Effector memory CD8-positive, alpha-beta T cell (primary cell): ENCODE data around the gene PTPRD.

Experiments used
- ATAC-seq: fragments of 150-1000 bp; cut with Tn5 transposase; replicated peaks from 2 replicates; pipeline ENCODE4 v1.10.0; 2021; ENCODE audit warnings: mild to moderate bottlenecking, moderate library complexity
- DNase-seq, 3 experiments: peaks; one replicate each; pipeline ENCODE4 v3.0.0; 2021
- H3K27ac Mint-ChIP-seq, 2 donors: one replicate each; pipeline ENCODE4 v1.8.0; 2022; ENCODE audit warnings: mild to moderate bottlenecking in 2 of 2, mixed read lengths in 2 of 2, moderate library complexity in 2 of 2
- H3K27me3 Mint-ChIP-seq, 2 donors: one replicate each; pipeline ENCODE4 v1.8.0; 2022; ENCODE audit warnings: mixed read lengths in 2 of 2
- H3K36me3 Mint-ChIP-seq: one replicate; pipeline ENCODE4 v1.8.0; 2022; ENCODE audit warnings: mild to moderate bottlenecking, moderate library complexity, mixed read lengths; ENCODE audit not compliant: insufficient read depth
- H3K4me1 Mint-ChIP-seq, 2 donors: one replicate each; pipeline ENCODE4 v1.8.0; 2022; ENCODE audit warnings: low read depth in 2 of 2, mixed read lengths in 2 of 2
- H3K4me3 Mint-ChIP-seq, 2 donors: one replicate each; pipeline ENCODE4 v1.8.0; 2022; ENCODE audit warnings: mild to moderate bottlenecking in 2 of 2, mixed read lengths in 2 of 2, moderate library complexity in 2 of 2
- H3K9me3 Mint-ChIP-seq, 2 donors: one replicate each; pipeline ENCODE4 v1.8.0; 2022; ENCODE audit warnings: mixed read lengths in 2 of 2

The PTPRD gene

DNA sequence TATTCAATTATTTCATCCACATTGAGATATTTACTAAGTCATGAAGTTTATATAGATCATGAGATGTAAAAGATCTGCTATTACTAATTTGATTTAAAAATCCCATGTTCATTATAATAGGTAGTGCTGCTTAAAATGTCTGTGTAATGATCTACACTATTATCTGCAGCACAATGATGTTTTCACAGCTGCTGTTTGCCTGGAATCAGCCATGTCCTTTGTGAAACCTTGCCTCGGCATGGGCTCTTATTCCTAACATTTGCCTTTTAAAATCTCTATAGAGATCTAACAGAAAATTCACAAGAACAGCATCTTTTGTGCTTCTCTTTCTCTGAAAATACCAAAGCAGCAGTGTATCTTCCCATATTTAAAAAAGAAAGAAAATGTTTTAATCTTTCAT lies 444.6 kb downstream of the PTPRD start:
- Mint-ChIP-seq H3K9me3 (peaks cover 0 to 3% of the 10 kb centered on the region in 2 donors), H3K4me3 (no peak overlapping the region), H3K27me3 (no peaks in the 10 kb centered on the region), H3K36me3 (peaks cover 3% of the 10 kb centered on the region), H3K4me1 (no peaks in the 10 kb centered on the region), H3K27ac (no peak overlapping the region)
- DNase-seq, result no peak
- no peak for ATAC-seq

DNA sequence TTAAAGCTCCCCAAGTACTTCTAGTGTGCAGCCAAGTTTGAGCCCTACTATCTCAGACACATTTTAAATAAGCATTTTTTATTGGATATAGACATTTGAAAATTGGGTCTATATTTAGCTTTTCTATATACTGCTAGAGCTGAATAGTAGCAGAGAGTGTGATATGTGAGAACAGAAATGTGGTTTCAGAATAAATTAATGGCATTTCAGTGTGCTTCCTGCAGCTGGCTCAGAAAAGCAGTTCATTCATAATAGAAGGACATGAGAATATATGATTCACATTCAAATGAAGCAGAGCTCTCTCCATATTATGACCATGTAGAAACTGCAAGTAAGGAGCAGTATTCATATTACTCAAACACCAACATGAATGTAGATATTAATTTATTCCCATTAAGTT lies 464.0 kb downstream of the PTPRD start:
- Mint-ChIP-seq H3K36me3 (no peaks in the 10 kb centered on the region), H3K4me3 (no peak overlapping the region), H3K27me3 (no peaks in the 10 kb centered on the region), H3K27ac (no peak overlapping the region), H3K4me1 (no peaks in the 10 kb centered on the region), H3K9me3 (peaks cover 0 to 5% of the 10 kb centered on the region in 2 donors)
- DNase-seq (no peak), ATAC-seq (no peak)

DNA sequence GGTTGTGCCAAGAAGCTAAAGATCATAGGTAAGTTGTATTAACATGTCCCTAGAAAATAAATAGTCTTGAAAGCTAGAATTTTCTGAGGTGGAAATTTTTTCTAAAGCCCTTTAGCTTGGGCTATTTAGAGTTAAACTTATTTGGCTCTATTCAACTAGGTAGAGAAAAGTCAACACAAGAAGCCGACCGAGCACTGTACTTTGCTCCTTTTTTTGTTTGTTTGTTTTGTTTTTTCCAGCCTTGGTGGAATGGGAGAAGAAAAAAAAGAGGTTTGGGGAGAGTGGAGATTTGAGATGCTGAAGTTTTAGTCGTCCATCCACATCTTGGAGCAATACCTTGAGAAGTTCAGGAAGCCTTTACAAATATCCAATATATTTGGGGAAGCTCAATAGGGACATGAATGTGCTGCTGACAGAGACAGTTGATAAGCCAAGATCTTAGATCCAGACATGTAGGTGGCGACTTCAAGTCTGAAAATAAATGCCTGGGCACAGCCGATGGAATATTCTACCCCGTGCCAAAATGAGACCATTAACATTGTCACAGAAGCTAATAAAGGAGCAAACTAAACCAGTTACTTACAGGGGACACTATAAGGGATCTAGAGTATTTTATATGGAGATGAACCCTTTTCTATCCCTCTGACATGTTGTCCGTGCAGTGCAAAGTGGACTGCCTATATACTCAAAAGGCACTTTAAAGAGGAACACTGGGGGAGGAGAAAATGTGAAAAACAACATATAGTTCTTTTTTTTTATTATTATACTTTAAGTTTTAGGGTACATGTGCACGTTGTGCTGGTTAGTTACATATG lies 466.1 kb downstream of the PTPRD start:
- ATAC-seq (no peak), DNase-seq (no peak)
- no peak overlapping the region for H3K27ac Mint-ChIP-seq
- no peaks in the 10 kb centered on the region for H3K4me1 Mint-ChIP-seq
- no peaks in the 10 kb centered on the region for H3K27me3 Mint-ChIP-seq
- peaks cover 0 to 5% of the 10 kb centered on the region in 2 donors for H3K9me3 Mint-ChIP-seq
- H3K36me3 Mint-ChIP-seq, result no peaks in the 10 kb centered on the region
- H3K4me3 Mint-ChIP-seq, result no peak overlapping the region

DNA sequence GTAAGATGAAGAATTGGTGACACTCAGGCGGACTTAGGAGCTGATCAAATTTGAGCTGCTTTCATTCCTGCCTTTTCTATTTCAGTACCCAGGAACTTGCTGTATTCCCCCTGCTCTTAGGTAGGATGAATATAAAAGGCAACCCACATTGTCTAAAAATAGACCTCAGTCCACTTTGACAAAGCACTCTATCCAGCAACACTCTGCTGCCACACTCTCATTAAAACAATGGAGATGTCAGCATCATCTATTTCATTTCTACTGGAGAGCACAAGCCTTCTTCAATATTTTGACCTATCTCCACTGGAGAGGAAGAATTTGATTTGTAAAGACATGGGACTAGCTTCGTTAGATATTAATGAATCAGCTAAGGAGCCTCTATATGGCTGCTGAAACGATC lies 468.4 kb downstream of the PTPRD start:
- Mint-ChIP-seq H3K36me3 (no peaks in the 10 kb centered on the region), H3K27ac (no peak overlapping the region), H3K4me1 (no peaks in the 10 kb centered on the region), H3K4me3 (no peak overlapping the region), H3K9me3 (peaks cover 0 to 3% of the 10 kb centered on the region in 2 donors), H3K27me3 (no peaks in the 10 kb centered on the region)
- ATAC-seq, result no peak
- no peak for DNase-seq

DNA sequence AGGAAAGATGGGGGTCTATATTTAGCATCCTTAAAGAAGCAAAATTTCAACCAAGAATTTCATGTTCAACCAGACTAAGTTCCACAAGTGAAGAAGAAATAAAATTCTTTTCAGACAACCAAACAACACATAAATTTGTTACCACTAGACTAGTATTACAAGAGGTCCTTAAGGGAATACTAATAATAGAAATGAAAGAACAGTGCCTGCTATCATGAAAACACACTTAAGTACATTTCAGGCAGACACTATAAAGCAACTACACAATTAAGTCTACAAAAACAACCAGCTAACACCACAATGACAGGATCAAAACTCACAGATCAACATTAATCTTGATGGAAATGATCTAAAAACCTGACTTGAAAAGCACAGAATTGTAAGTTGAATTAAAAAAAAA lies 477.2 kb downstream of the PTPRD start:
- Mint-ChIP-seq H3K36me3 (no peaks in the 10 kb centered on the region), H3K27ac (no peak overlapping the region), H3K27me3 (no peaks in the 10 kb centered on the region), H3K4me1 (no peaks in the 10 kb centered on the region), H3K4me3 (no peak overlapping the region), H3K9me3 (peaks cover 5 to 26% of the 10 kb centered on the region in 2 donors)
- ATAC-seq (no peak), DNase-seq (no peak)

DNA sequence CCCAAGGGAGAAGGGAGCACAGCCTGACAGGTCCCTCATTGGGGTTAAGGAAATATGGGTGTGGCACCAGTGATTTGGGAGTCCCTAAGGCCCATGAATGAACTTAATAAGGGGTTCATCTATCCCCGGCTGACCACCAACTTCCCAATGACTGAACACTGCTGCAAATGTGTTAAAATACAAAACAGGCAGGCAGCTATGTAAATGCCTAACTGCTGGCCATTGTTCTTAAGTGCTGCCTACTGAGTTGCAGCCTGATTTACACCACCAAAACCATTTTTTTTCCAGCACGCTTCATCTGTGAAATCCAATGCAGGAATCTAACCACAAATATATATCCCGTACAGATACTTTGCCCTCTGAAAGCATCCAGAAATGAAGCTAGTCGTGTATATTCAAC lies 478.5 kb downstream of the PTPRD start:
- H3K4me3 Mint-ChIP-seq, result no peak overlapping the region
- no peak for ATAC-seq

DNA sequence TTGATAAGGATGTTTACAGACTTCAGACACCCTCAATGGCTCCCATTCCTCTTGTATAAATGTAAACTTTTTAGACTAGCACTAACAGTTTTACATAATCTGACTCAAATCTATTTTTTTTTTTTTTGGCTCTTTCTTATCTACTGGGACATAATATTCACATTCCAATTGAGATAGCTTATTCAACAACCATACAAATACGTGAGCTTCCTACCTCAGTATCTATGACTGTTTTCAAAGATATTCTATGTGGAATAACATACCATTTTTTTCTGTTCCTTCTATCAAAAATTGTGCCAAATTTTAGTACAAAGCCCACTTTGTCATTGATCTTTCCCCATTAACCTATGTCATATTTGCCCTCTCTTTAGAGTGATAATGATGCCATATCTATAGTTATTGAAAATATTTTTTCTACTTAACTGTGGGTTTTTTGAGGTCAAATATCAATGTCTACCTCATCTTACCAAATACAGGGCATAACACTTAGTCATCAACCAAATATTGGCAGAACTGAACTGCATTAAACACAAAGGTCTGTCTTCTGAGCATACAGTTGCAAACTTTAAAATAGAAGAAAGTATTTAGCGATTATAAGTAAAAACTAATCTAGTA lies 482.6 kb downstream of the PTPRD start:
- Mint-ChIP-seq H3K27ac (no peak overlapping the region), H3K36me3 (no peaks in the 10 kb centered on the region), H3K4me3 (no peak overlapping the region), H3K4me1 (no peaks in the 10 kb centered on the region), H3K27me3 (no peaks in the 10 kb centered on the region), H3K9me3 (peaks cover 5 to 16% of the 10 kb centered on the region in 2 donors)
- DNase-seq (no peak), ATAC-seq (no peak)

More for the DNA sequence above, 478.5 kb downstream of the PTPRD start:
- no peaks in the 10 kb centered on the region for H3K27me3 Mint-ChIP-seq
- no peaks in the 10 kb centered on the region for H3K4me1 Mint-ChIP-seq
- H3K27ac Mint-ChIP-seq, result no peak overlapping the region
- H3K36me3 Mint-ChIP-seq, result no peaks in the 10 kb centered on the region
- H3K9me3 Mint-ChIP-seq, result peaks cover 5 to 32% of the 10 kb centered on the region in 2 donors
- DNase-seq, result no peak

DNA sequence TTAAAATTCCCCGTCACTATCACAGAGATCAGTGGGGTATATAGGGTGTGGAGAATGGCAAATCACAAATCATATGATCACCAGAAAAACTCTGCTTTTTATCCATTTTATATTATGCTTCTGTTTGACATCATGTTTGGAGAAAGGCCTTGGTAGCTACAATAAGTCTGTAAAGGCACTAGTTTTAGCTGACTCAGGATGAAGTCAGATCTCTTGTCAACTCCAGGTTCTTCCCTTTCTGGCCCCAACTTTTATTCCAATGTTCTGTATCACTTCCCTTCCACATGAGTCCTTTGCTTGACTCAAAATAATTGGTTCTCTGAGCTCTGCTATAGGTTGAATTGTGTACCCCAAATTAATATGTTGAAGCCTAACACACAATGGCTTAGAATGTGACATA lies 484.9 kb downstream of the PTPRD start:
- H3K4me1 Mint-ChIP-seq, result no peaks in the 10 kb centered on the region
- ATAC-seq (no peak), DNase-seq (no peak)
- H3K9me3 Mint-ChIP-seq, result peaks cover 5 to 12% of the 10 kb centered on the region in 2 donors
- H3K4me3 Mint-ChIP-seq, result no peak overlapping the region
- H3K27ac Mint-ChIP-seq, result no peak overlapping the region
- H3K36me3 Mint-ChIP-seq, result no peaks in the 10 kb centered on the region
- no peaks in the 10 kb centered on the region for H3K27me3 Mint-ChIP-seq

DNA sequence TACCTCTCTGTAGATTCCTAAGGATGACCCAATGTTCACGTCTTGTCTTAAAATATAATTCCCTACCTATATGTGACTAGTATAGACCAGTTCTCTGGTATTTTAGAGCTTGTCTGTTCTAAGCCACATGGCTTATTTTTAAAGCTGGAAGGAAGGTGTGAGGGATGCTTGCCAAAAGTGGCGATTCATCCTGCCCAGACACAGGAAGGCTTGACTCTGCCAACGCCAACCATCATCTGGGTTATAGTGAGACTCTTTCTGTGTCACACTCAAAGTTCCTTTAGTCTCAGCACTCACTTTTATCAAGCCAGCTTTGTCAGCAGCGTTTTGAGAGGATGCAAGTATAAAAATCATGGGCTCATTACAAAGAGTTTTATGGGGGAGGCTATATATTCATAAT lies 500.0 kb downstream of the PTPRD start:
- Mint-ChIP-seq H3K9me3 (peaks cover 3 to 6% of the 10 kb centered on the region in 2 donors), H3K27me3 (no peaks in the 10 kb centered on the region), H3K27ac (no peak overlapping the region), H3K36me3 (no peaks in the 10 kb centered on the region), H3K4me1 (no peaks in the 10 kb centered on the region), H3K4me3 (no peak overlapping the region)
- ATAC-seq, result no peak
- no peak for DNase-seq

DNA sequence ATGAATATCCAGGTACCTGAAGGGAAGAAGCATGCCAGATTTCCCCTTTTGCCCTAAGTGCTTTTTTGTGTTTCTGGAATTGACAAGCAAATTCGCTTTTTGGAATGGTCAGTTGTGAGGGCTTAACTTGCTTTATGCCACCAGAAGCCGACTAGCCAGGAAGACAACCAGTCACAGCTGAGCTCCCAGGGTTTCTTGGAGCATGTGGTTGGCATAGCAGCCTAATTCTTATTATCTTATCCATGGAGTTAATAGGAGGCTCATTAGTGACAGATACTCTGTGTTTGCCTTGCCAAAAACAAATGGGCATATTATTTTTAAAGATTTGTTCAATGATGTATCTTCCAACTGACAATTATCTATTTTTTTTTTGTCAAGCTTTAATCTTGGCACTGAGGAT lies 500.7 kb downstream of the PTPRD start:
- DNase-seq (no peak), ATAC-seq (no peak)
- no peaks in the 10 kb centered on the region for H3K4me1 Mint-ChIP-seq
- no peaks in the 10 kb centered on the region for H3K27me3 Mint-ChIP-seq
- no peak overlapping the region for H3K4me3 Mint-ChIP-seq
- H3K36me3 Mint-ChIP-seq, result no peaks in the 10 kb centered on the region
- H3K27ac Mint-ChIP-seq, result no peak overlapping the region
- H3K9me3 Mint-ChIP-seq, result peaks cover 3 to 6% of the 10 kb centered on the region in 2 donors

DNA sequence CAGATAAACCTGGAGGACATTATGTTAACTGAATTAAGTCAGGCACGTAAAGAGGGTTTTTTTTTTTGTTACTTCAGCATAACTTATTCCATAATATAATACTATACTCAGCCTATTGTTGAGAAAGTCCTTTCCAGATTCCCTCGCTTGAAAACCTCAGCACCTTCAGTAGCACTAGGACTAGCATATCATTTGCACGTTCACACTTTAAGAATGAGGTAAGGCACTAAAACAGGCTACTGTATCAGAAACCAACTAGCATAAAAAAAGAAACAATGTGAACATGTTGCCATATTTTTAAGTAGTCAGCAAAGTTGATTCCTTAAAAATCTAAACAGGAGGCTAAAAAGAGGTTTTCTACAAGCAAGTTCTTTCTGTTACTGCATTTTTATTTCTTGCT lies 504.0 kb downstream of the PTPRD start:
- no peak for ATAC-seq
- Mint-ChIP-seq H3K36me3 (no peaks in the 10 kb centered on the region), H3K9me3 (peaks cover 6 to 7% of the 10 kb centered on the region in 2 donors), H3K4me3 (no peak overlapping the region), H3K27ac (no peak overlapping the region), H3K4me1 (no peaks in the 10 kb centered on the region), H3K27me3 (no peaks in the 10 kb centered on the region)
- DNase-seq, result no peak

DNA sequence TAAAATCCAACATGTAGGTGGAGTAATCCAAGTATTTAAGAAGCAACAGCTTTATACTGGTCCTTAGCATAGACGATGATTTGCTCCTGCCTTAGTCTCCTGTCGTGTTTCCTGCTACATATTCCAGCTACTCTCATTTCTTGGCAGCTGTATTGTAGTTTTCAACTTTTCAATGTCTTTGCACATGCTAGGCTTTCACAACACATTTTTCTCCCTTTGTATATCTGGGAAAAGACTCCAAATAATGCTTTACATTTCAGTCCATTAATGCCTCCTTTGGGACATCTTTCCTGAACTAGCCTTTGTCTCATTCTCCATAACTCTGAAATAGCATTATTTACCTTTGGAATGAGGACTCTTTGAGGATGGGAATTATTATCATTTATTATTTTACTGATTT lies 508.0 kb downstream of the PTPRD start:
- Mint-ChIP-seq H3K36me3 (no peaks in the 10 kb centered on the region), H3K4me1 (no peaks in the 10 kb centered on the region), H3K4me3 (no peak overlapping the region), H3K9me3 (peaks cover 0 to 5% of the 10 kb centered on the region in 2 donors), H3K27me3 (no peaks in the 10 kb centered on the region), H3K27ac (no peak overlapping the region)
- ATAC-seq, result no peak
- DNase-seq, result no peak

DNA sequence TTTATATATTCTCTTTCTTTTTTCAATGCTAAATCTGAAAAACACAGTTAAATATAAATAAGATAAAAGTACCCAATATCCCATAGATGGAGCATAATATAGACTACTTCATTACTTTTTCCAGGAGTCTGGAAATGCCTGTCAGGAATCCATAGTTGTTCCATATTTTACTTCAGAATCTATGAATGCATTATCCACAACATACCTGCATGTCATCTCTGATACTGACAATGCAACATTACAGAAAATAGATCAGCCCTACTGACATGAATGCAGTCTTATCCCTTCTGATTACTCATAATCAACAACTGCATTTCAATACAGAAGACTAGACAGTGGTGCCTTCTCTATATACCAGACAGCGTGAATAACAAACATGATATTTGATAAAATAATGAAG lies 517.6 kb downstream of the PTPRD start:
- Mint-ChIP-seq H3K36me3 (no peaks in the 10 kb centered on the region), H3K9me3 (peaks cover 10 to 11% of the 10 kb centered on the region in 2 donors), H3K27ac (no peak overlapping the region), H3K4me1 (no peaks in the 10 kb centered on the region), H3K4me3 (no peak overlapping the region), H3K27me3 (no peaks in the 10 kb centered on the region)
- ATAC-seq (no peak), DNase-seq (no peak)

DNA sequence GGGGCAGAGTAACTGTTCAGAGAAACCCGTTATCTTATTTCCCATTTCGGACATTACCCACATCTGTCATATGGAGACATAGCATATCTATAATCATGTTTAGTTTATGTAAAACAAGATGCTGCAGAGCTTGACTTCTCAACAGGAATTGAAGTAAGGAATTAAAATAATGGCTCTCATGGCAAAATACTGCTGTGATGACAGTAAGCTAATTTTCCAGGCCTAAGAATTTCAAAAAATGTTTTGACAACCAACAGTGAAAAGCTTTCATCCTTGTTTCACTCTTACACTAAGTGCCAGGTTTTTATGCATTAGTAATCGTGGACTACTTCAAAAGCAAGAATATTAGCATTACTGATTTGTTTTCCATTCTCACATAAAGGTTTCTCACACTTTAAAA lies 518.2 kb downstream of the PTPRD start:
- H3K4me3 Mint-ChIP-seq, result no peak overlapping the region
- peaks cover 10 to 11% of the 10 kb centered on the region in 2 donors for H3K9me3 Mint-ChIP-seq
- no peak for DNase-seq
- no peaks in the 10 kb centered on the region for H3K36me3 Mint-ChIP-seq
- no peak overlapping the region for H3K27ac Mint-ChIP-seq
- ATAC-seq, result no peak
- H3K4me1 Mint-ChIP-seq, result no peaks in the 10 kb centered on the region
- no peaks in the 10 kb centered on the region for H3K27me3 Mint-ChIP-seq
